Esophagus muscularis mucosa (tissue), 4 donors: ENCODE measurements around the gene CLEC4D.

Source experiments
- EP300 ChIP-seq: sonication (generic); formaldehyde crosslinking; IDR thresholded peaks from one replicate; pipeline ENCODE4 v1.6.1; 2017; ENCODE audit warnings: antibody characterized with exemption
- POLR2A ChIP-seq: fragments of 450-650 bp; IDR thresholded peaks from one replicate; pipeline ENCODE4 v1.6.1; 2017; ENCODE audit warnings: antibody characterized with exemption, moderate library complexity, mild to moderate bottlenecking, low read depth
- POLR2AphosphoS5 ChIP-seq, 2 donors: sonication (generic); formaldehyde crosslinking; IDR thresholded peaks; one replicate each; pipeline ENCODE4 v1.6.1; 2017; ENCODE audit warnings: antibody characterized with exemption in 2 of 2
- TF ChIP-seq, protein P1 (sequence below), 3 experiments: fragments of 200-600 bp in 2 of 3; fragments of 450-650 bp in 1 of 3; sonication (generic) in 2 of 3; IDR thresholded peaks; one replicate each; pipeline ENCODE4 v1.5.1; 2017 to 2019; ENCODE audit warnings: antibody characterized with exemption in 3 of 3, mild to moderate bottlenecking in 2 of 3, moderate library complexity in 1 of 3

DNA sequence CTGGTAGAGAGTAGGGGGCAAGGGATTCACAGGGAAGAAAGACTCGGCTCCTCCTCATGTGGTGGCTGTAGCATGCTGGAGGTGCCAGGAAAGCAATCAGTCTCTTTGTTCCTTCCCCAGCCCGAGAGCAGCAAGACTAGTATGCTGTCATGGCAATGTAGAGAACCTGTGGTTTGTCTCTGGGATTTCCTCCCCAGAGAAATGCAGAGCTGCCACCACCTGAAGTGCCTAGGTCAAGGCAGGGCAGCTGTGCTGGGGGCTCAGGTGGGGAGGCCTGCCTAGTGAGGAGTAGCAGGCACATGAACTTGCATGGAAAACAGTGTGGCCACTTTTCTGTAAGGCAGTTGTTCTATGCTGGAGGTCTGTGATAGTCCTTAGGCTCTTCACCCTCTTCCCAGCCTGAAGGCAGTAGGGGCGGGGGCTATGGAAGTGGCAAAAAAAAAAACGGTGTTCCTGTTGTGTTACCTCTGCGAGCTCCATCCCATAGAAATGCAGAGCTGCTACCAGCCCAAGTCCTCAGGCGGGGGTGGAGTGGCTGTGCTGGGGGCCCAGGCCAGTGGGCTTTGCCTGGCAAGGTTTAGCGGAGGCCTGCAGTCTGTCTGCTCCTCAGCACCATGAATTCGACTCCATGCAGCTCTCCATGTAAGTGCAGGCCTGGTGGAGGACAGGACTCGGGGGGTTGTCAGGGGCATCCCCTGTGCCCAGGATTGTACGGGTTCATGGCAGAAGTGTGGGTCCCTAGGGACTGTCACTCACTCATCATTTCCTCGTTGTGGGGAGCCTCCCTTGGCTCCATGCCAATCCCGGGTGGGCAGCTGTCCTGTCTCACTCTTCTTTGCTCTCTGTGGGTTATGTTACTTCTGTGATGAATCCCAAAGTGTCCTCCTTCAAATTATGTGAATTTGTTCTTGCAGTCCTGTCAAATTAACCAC, 4.1 kb upstream of the CLEC4D start:
- TF ChIP-seq, protein P1, sequence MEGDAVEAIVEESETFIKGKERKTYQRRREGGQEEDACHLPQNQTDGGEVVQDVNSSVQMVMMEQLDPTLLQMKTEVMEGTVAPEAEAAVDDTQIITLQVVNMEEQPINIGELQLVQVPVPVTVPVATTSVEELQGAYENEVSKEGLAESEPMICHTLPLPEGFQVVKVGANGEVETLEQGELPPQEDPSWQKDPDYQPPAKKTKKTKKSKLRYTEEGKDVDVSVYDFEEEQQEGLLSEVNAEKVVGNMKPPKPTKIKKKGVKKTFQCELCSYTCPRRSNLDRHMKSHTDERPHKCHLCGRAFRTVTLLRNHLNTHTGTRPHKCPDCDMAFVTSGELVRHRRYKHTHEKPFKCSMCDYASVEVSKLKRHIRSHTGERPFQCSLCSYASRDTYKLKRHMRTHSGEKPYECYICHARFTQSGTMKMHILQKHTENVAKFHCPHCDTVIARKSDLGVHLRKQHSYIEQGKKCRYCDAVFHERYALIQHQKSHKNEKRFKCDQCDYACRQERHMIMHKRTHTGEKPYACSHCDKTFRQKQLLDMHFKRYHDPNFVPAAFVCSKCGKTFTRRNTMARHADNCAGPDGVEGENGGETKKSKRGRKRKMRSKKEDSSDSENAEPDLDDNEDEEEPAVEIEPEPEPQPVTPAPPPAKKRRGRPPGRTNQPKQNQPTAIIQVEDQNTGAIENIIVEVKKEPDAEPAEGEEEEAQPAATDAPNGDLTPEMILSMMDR (IDR thresholded peaks at IDR 0.05), result no peak
- no peak for TF ChIP-seq POLR2A
- no peak for TF ChIP-seq POLR2AphosphoS5 (IDR thresholded peaks at IDR 0.05)
- TF ChIP-seq EP300, result no peak
